Dermis microvascular lymphatic vessel endothelial cell (primary cell): ENCODE data around the gene ZNF785. TPM values are rescaled to one million over a fixed set of nuclear protein-coding genes. Genes with fewer than 3 reads are reported as not detected.
A peak's percentile ranks its signal among the peaks of the same experiment; 100 is the strongest.
"Not testable (repeated sequence)": the region's sequence is repeated elsewhere in the genome, so short reads cannot be mapped to it uniquely, and the experiment has no call there.

Source experiments
- DNase-seq, 2 donors: peaks; one replicate each; pipeline versions ENCODE4 v3.0.0 to v3.0.0-alpha.2; 2010; ENCODE audit warnings: low read depth in 2 of 2
- total RNA-seq: library from RNA; depleted of rRNA; stranded (reverse); fragments of >200 nt; gene quantifications from 2 replicates; pipeline ENCODE4 v1.2.1, GENCODE V29; 2014

Gene ZNF785
- total RNA-seq, 1 donor from 2014 or later: 6.4 TPM

GRCh38 chr16:30565984-30566383 lies 19.5 kb downstream of the ZNF785 start:
- no peak for DNase-seq

DNA sequence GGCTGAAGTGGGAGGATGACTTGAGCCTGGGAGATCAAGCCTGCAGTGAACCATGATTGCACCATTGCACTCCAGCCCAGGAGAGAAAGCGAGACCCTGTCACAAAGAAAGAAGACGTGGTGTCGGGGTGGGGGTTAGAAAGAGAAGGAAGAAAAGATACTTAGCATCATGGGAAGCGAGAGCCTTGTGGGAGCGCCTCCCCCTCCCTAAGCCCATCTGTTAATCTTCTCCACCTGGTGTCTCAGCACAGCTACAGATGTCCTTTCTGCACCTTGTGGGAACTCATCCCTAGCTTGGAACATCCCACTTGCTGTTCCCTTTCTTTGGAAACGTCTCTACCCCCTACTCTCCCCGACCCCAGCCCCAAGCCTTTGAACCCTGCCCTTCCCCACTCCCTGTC lies 20.0 kb downstream of the ZNF785 start:
- no peak for DNase-seq

- no peak for DNase-seq
Measured at GRCh38 chr16:30562021-30562420, 23.5 kb downstream of the ZNF785 start.

DNA sequence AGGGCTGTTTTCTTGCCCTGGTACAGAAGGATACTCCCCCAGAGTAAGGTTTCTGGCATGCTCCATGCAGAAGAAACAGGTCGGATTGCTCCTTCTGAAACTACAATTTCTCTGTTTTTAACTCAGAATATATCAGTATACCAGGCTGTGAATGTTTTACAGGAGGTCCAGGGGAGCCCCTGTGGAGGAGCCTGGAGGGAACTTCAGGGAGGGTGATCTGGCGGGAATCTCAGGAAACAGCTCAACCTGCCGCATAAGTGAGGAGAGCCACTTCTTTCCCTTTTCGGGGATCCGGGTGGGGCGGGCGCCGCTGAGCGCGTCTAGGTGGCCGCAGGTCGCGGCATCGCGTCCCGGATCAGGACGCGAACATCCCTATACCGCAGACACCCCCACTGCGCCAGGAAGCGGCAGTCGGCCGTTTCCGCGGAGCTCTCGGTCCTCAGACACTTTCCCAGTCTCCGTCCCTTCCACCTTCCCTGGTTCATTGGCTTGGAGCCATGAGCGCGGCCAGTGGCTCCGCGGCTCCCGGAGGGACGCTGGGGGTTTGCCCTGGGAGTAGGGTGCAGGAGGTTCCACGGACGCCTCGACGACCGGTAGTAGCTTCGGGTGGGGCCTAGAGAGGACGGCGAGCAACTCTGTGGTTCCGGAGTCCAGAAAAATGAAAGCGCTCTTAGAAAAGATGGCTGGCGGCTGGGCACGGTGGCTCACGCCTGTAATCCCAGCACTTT lies 24.2 kb downstream of the ZNF785 start:
- DNase-seq: peak in 1 of 2 donors; percentile 36

GRCh38 chr16:30559690-30560089 lies 25.8 kb downstream of the ZNF785 start:
- no peak for DNase-seq

GRCh38 chr16:30558789-30559377 lies 26.6 kb downstream of the ZNF785 start:
- no peak for DNase-seq

- DNase-seq: peak; percentile 94 to 98
Measured at GRCh38 chr16:30557957-30558788, 27.3 kb downstream of the ZNF785 start, which contains the start of gene ZNF764. TSS of gene ZNF764 (minus strand) at chr16:30558374. CDS start at chr16:30558182, 192 bp downstream.

DNA sequence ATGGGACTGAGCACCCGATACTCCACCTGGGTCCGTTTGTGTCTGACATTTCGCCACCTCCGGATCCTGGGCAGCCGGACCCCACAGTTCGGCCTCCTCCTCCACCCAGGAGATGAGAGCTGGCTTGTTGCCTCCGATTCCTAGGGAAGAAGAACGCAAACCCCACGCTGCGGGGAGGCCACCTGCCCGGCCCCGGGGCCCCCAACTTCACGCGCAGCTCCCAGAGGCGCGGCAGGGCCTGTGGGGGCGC lies 27.9 kb downstream of the ZNF785 start:
- no peak for DNase-seq

DNA sequence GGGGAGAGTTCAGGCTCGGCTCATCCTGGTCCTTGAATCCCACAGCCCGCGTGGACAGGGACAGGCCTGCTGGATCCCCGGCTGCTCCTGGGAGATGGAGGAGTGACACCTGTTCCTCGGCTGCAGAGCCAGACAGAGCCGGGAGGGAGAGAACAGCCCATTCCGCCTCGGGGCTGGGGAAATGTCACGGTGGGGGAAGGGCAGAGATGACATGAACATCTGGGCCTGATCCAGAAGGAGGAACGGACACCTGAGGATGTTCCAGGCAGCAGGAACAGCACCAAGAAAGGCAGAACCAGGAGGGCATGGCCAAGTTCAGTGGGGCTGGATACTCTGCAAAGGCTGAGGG lies 29.4 kb downstream of the ZNF785 start:
- DNase-seq: no peak

- no peak for DNase-seq
Measured at GRCh38 chr16:30555315-30556124, 30.0 kb downstream of the ZNF785 start.

- no peak for DNase-seq
Measured at GRCh38 chr16:30554557-30555314, 30.8 kb downstream of the ZNF785 start.

DNA sequence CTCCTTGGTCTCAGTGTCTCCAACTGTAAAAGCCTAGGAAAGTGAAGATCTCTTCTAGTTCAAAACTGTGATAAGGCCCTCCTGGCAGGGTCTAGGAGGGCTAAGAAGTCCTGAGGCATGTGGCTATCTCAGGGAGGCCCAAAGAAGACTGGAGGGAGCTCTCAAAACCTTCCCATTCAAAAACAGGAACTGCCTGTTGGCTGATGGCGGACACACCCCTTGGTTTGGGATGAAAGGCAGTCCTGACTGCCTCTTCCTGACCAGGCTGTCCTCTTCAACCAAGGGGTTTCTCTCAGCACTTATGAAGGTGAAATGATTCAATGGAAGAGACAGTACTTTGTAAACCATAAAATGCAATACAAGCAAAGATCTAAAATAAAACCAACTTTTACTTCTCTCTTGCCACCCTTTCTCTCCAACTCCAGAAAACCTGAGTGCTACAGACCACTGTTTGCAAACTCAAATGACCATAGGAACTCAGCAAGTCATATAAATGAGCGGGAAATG lies 32.1 kb downstream of the ZNF785 start:
- DNase-seq: no peak

GRCh38 chr16:30552956-30553355 lies 32.5 kb downstream of the ZNF785 start:
- no peak for DNase-seq

DNA sequence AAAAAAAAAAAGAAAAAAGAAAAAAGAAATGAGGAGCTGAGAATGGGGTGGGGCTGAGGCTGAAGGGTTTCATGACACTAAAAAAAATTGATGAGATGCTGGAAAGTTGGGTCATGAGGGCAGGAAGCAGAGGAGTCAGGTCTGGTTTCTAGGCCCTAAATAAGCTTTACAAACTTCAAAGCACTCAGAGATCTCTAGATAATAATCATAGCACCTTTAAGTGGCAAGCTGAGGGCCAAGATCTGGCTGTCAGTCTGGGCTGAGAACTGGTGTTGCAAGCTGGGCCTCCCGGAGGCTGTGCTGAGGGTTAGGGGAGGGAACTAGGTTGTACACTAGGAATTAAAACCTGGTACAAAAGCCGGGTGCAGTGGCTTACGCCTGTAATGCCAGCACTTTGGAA lies 33.7 kb downstream of the ZNF785 start:
- no peak for DNase-seq

DNA sequence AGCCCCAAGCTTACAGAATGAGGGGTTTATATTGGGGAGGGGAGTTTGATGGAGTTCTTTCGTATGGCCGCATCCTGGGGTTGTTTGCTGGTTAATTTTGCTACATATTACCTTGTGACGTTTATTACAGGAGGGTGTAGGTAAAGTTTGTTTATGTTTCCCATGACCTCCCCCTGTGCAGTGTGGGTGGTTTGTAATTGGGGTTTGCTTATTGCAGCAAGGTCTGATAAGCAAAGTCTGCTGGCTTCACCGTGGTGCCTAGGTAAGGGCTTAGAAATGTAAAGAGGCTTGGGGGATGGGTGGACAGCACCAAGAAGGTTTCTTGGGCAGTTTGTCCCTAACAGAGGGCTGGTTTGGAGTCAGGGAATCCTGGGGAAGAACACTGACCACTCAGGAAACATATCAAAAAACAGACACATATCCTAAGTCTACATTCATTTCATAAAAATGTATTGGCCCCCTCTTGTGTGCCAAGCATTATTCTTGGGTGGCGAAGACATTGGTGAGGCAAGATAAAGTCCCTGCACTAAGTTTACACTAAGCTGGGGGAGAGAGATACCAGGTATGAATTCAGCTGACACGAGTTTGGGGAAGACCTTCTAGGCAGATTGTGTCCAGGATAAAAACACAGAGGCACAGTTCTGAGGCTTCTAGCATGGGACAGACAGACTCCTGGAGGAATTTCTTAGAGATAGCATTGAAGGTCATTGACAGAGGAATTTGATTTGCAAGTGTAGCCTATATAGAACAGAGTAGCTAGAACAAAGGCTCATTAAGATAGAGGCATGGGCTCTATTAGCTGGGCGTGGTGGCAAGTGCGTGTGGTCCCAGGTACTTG lies 36.9 kb downstream of the ZNF785 start:
- no peak for DNase-seq

DNA sequence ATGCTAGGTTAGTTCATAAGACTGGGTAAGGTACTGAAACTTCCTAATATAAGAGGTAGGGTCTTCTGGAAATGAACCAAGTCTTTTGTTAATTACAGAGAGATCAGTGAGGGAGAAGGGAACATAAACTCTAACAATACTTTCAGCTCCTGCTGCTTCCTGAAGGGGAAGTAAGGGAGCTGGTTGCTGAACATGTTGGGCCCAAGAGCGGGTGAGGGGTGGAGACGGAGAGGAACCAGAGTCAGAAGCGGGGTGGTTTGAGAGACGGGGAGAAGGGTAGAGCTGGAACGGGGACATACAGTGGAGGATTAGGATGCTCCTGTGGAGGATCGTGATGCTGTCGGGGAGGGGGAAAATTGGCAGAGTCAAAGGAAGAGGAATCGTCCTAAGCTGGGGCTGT lies 39.4 kb downstream of the ZNF785 start:
- no peak for DNase-seq

GRCh38 chr16:30543067-30543466 lies 42.4 kb downstream of the ZNF785 start:
- DNase-seq: no peak

DNA sequence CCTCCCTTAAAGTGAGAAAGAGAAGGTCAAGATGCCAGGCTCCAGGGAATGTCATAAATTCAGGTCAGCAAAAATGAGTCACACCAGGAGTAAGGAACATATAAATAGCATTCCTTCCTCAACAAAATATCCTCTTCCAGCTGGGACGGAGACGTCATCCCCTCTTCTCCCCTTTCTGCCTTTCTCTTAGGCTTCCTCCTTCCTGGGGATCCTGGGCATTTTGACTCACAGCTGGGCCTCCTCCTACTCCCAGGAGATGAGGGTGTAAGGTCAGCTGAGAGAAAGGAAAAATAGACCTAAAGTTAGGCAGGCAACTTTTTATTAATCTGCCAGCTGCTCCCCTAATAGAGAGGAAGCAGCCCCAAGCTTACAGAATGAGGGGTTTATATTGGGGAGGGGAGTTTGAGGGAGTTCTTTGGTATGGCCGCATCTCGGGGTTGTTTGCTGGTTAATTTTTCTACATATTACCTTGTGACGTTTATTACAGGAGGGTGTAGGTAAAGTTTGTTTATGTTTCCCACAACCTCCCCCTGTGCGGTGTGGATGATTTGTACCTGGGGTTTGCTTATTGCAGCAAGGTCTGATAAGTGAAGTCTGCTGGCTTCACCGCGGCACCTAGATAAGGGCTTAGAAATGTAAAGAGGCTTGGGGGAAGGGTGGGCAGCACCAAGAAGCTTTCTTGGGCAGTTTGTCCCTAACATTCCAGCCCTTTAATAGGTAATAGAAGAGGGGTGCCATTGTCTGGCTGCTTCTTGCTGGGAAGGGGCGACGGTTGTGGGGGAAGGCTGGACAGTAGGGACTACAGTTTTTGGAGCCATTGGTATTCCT lies 43.8 kb downstream of the ZNF785 start:
- peak in 1 of 2 donors; percentile 44 for DNase-seq

GRCh38 chr16:30540916-30541464 lies 44.5 kb downstream of the ZNF785 start:
- not testable (repeated sequence) for DNase-seq
